Large intestine (tissue), 3 donors: ENCODE measurements around the gene LEMD2. TPM values are rescaled to one million over a fixed set of nuclear protein-coding genes. Genes with fewer than 3 reads are reported as not detected.
A peak's percentile ranks its signal among the peaks of the same experiment; 100 is the strongest.

Source experiments
- DNase-seq, 2 donors: peaks; one replicate each; pipeline versions ENCODE4 v3.0.0 to v3.0.0-alpha.2; 2013
- H3K27ac ChIP-seq: one replicate; pipeline ENCODE4 v1.5.1; 2013; ENCODE audit warnings: low read length
- H3K27me3 ChIP-seq: 2 replicates; pipeline ENCODE4 v1.6.1; 2013; ENCODE audit warnings: low read length; ENCODE audit not compliant: control insufficient read depth, insufficient read depth
- H3K36me3 ChIP-seq: 2 replicates; pipeline ENCODE4 v1.6.1; 2013; ENCODE audit warnings: low read length; ENCODE audit not compliant: control insufficient read depth, insufficient read depth
- H3K4me1 ChIP-seq: one replicate; pipeline ENCODE4 v1.6.1; 2013; ENCODE audit warnings: low read length; ENCODE audit not compliant: control insufficient read depth, insufficient read depth
- H3K4me3 ChIP-seq: one replicate; pipeline ENCODE4 v1.5.1; 2013; ENCODE audit warnings: low read length
- H3K9me3 ChIP-seq: one replicate; pipeline ENCODE4 v1.6.1; 2013; ENCODE audit warnings: mild to moderate bottlenecking, low read depth, low read length, moderate library complexity; ENCODE audit not compliant: control insufficient read depth
- WGBS: methylation state at CpG from one replicate; pipeline ENCODE4 v1.1.5; 2013; ENCODE audit warnings: low lambda C conversion rate; ENCODE audit not compliant: insufficient coverage; 5-methylcytosine and 5-hydroxymethylcytosine counted together
- polyA plus RNA-seq: library from polyadenylated mRNA; unstranded; fragments of 120-200 nt; gene quantifications from one replicate; pipeline ENCODE4 v1.2.1, GENCODE V29; 2013

Gene LEMD2
- polyA plus RNA-seq, 1 donor, result 56.2 TPM

DNA sequence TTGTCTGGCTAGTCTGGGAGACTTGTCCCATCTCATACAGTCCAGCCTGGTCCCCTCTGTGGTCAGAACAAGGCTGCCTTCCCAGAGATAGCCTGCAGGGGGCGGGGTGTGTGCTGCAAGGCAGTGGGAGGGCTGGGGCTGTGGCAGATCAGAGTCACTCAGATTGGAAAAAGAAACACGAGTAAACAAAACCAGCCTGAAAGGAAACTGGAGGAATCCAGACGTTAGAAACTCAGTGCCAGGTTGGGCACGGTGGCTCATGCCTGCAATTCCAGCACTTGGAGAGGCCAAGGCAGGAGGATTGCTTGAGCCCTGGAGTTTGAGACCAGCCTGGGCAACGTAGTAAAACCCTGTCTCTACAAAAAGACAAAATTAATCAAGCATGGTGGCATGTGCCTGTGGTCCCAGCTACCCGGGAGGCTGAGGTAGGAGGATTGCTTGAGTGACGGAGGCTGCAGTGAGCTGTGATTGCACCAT, 20.2 kb downstream of the LEMD2 start:
- Histone ChIP-seq H3K27me3 (no peaks in the 10 kb centered on the region), H3K36me3 (peaks cover 18% of the 10 kb centered on the region), H3K9me3 (no peaks in the 10 kb centered on the region), H3K4me1 (peaks cover 21% of the 10 kb centered on the region), H3K4me3 (no peak overlapping the region), H3K27ac (no peak overlapping the region)
- peak; percentile 59 to 70 for DNase-seq
- WGBS, result no CpG with 5 or more reads among the region's 7 CpGs

DNA sequence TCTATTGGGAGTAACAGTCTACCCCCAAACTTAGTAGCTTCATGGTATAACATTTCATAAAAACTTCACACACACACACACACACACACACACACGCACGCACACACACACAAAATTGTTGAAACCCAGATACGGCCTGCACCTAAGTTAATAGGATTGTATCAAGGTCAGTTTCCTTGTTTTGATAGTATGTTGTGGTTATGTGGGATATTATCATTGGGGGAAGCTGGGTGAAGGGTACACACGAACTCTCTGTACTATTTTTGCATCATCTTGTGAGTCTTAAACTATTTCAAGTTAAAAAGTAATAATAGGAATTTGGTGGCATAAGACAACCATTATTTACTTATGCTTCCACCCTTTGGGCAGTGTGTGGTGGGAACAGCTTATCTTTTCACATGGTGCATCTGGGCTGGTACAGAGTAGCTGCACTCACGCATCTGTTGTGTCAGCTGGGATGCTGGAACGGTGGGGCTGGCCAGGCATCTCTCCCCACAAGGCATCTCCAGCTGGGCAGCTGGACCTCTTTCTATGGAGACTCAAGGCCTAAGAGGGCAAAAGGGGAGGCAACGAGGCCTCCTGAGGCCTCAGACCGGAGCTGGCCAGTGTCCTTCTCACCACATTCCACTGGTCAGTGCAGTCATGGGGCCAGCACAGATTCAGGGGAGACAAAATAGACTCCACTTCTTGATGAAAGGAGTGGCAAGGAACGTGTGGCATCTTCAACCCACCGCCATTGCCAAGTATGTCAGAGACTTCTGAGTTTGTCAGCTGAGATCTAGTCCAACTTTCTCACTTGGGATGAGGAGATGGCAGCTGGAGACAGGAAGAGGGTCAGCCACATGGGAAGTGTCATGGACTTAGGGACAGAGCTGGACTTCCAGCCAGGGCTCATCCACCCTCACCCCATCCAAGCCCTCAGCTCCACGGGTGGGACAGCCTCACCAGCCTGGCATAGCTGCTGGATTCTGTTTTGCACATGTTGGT, 21.7 kb downstream of the LEMD2 start:
- DNase-seq, result no peak
- no peaks in the 10 kb centered on the region for H3K9me3 ChIP-seq
- peaks cover 27% of the 10 kb centered on the region for H3K4me1 ChIP-seq
- H3K4me3 ChIP-seq, result no peak overlapping the region
- no CpG with 5 or more reads among the region's 11 CpGs for WGBS
- peaks cover 4% of the 10 kb centered on the region for H3K36me3 ChIP-seq
- H3K27ac ChIP-seq, result no peak overlapping the region
- H3K27me3 ChIP-seq, result no peaks in the 10 kb centered on the region

DNA sequence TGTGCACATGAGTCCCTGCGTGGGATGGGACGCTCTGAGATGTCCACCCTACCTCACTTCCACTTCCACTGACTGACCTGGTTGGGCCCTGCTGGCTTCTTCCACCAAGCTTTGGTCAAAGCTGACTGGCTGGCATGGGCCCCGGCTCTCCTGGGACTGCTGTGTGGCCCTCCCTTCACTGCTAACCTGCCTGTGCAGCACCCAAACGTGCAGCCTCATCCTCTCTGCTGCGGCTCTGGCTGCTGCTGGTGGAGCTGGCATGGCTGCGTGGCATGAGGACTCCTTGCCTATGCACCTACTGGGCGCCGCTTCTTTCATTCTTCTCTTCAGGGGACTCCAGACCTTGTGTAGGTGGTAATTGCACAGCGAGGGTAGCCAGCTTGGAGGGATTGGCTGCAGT, 23.6 kb downstream of the LEMD2 start:
- Histone ChIP-seq H3K36me3 (no peaks in the 10 kb centered on the region), H3K9me3 (no peaks in the 10 kb centered on the region), H3K4me3 (no peak overlapping the region), H3K4me1 (peaks cover 19% of the 10 kb centered on the region), H3K27ac (no peak overlapping the region), H3K27me3 (no peaks in the 10 kb centered on the region)
- no CpG with 5 or more reads among the region's 9 CpGs for WGBS
- DNase-seq, result no peak

DNA sequence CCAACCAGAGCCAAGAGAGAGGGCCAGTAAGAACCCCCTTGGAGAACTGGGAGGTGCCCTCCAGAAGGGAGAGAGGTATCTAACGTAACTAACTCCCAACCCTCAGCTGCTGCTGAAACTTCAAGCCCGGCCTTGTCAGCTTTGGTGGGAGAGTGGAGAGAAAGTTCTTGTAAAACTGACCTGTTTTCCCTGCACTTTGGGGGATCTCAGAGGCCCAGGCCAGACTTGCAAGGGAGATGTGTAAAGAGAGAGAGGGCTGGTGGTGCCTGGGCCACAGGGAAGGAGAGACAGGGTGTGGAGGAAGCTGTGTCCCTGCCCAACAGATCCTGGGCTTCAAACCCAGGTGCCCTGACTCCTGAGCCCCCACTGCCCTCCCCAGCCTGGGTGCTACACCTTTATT, 24.9 kb downstream of the LEMD2 start:
- Histone ChIP-seq H3K27ac (no peak overlapping the region), H3K27me3 (no peaks in the 10 kb centered on the region), H3K36me3 (no peaks in the 10 kb centered on the region), H3K4me3 (no peak overlapping the region), H3K9me3 (no peaks in the 10 kb centered on the region), H3K4me1 (peaks cover 16% of the 10 kb centered on the region)
- no CpG with 5 or more reads among the region's 2 CpGs for WGBS
- no peak for DNase-seq

DNA sequence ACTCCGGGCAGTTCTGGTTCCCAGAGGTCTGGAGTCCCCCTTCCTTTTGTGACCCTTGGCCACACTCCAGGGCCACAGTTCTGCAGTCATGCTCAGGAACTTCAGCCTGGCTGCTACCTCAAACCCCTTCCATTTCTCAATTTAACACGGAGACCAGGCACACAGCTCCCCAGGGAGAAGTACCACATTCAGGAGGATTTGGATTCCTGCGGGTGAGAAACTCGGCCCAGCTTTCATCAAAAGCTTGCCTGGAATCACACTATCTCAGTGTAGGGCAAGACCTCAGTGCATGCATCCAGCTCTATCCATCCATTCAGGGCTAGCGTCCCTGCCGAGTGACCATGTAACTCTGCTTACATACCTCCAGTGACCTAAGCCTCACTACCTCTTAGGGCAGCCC, 25.4 kb downstream of the LEMD2 start:
- H3K4me1 ChIP-seq, result peaks cover 16% of the 10 kb centered on the region
- H3K4me3 ChIP-seq, result no peak overlapping the region
- no peaks in the 10 kb centered on the region for H3K9me3 ChIP-seq
- no peaks in the 10 kb centered on the region for H3K27me3 ChIP-seq
- H3K36me3 ChIP-seq, result no peaks in the 10 kb centered on the region
- DNase-seq, result no peak
- H3K27ac ChIP-seq, result no peak overlapping the region
- WGBS, result no CpG with 5 or more reads among the region's 6 CpGs

DNA sequence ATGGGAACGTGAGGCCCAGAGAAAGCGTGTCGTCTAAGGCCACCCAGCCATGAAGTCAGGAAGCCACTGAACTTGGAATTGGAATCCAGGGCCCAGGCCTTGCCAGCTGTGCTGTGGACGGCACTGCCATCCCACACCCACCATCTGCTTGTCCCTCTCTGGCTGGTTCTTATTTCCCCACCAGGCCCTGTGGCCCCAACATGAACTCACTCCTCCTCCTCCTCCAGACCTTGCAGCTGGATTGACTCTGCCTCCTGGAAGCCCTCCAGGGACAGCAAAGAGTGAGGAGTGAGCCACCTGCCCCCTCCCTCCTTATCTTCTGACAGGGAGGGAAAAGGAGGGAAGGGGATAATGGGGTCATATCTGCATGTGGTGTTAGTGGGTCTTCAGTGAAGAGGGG, 26.2 kb downstream of the LEMD2 start:
- no peaks in the 10 kb centered on the region for H3K27me3 ChIP-seq
- no peak overlapping the region for H3K4me3 ChIP-seq
- WGBS, result no CpG with 5 or more reads among the region's 4 CpGs
- no peak for DNase-seq
- H3K9me3 ChIP-seq, result no peaks in the 10 kb centered on the region
- H3K4me1 ChIP-seq, result peaks cover 16% of the 10 kb centered on the region
- no peaks in the 10 kb centered on the region for H3K36me3 ChIP-seq
- no peak overlapping the region for H3K27ac ChIP-seq

DNA sequence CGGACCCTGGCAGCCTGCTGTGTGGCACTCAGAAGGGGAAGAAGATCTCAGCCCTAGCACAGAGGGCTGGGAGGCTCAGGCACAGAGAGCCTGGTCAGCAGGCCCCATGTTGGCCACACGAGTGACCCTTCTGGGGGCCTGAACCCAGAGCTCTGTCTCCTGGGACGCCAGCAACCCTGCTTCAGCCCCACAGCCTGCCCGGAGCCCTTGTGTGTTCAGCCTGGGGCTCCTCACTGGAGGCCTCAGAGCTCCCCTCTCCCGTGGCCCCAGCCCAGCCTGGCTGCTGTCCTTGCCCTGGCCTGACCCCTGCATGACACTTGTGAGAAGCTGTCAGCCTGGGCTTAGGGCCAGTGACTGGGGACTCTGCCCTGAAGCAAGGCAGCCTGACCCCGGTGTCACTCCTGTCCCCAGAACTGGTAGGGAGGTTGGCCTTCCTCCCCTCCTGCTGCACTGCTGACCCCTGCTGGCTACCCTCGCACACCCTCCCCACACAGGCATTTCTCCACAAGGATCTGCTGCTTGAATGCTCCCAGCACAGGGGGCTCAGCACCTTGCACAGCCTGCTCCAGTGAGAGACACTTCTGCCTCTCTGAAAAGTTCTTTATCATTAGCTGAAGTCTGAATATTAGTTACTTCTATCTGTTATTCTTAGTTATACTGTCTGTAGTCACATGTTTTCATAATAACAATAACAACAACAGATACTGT, 26.9 kb downstream of the LEMD2 start:
- H3K9me3 ChIP-seq, result no peaks in the 10 kb centered on the region
- WGBS, result no CpG with 5 or more reads among the region's 7 CpGs
- H3K4me1 ChIP-seq, result peaks cover 16% of the 10 kb centered on the region
- no peaks in the 10 kb centered on the region for H3K27me3 ChIP-seq
- peak overlapping the region; percentile 33 for H3K27ac ChIP-seq
- peak; percentile 78 to 81 for DNase-seq
- H3K4me3 ChIP-seq, result no peak overlapping the region
- H3K36me3 ChIP-seq, result no peaks in the 10 kb centered on the region

DNA sequence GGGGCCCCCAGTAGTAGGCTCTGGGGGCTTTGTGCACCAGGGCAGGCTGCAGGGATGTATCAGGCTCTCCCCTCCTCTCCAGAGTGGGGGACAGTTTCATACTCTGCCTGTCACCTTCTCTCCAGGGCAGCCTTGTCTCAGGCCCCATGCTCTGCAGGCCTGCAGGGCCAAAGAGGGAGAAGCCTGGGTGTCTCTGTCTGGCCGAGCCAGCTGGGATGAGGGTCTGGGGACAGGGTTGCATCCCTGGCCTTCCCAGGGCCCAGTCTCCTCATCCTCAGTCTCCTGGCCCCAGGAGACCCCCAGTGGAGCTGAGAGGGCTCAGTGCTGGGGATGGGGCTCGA, 27.4 kb downstream of the LEMD2 start:
- no peaks in the 10 kb centered on the region for H3K9me3 ChIP-seq
- H3K36me3 ChIP-seq, result no peaks in the 10 kb centered on the region
- no peak for DNase-seq
- peak overlapping the region; percentile 33 for H3K27ac ChIP-seq
- H3K27me3 ChIP-seq, result no peaks in the 10 kb centered on the region
- H3K4me3 ChIP-seq, result no peak overlapping the region
- WGBS, result no CpG with 5 or more reads among the region's 2 CpGs
- H3K4me1 ChIP-seq, result peaks cover 16% of the 10 kb centered on the region

DNA sequence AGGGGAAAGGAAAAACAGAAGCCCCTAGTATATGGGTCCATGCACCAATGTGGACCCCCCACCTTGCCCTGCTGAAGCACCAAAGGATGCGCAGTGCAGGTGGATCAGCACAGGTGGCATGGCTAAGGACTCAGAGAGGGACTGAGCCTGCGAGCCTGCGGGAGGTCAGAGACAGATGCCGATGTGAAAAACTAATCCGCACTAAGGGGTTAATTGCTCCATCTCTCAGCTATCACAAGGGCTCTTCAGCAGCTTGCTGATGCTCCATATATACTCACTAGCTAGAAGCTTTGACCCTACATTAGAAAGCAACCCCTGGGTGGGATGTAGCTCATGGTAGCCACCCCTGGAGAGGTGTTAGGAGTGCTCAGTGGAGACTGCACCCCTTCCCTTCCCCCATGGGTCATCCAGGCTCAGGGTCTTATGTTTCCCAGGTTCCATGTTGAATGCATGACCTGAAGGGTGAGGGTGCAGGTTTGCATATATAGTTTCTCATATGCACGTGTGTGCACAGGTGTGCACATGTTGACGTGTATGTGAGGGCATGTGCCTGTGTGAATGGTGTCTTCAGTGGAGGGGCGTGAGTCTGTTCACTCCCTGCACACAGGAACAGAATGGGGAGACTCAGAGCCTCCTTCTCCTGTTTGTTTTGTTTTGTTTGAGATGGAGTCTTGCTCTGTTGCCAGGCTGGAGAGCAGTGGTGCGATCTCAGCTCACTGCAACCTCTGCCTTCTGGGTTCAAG, 28.9 kb downstream of the LEMD2 start:
- H3K4me3 ChIP-seq, result no peak overlapping the region
- no peaks in the 10 kb centered on the region for H3K9me3 ChIP-seq
- no peaks in the 10 kb centered on the region for H3K36me3 ChIP-seq
- no peaks in the 10 kb centered on the region for H3K27me3 ChIP-seq
- DNase-seq, result no peak
- H3K27ac ChIP-seq, result no peak overlapping the region
- WGBS, result no CpG with 5 or more reads among the region's 9 CpGs
- peaks cover 16% of the 10 kb centered on the region for H3K4me1 ChIP-seq

DNA sequence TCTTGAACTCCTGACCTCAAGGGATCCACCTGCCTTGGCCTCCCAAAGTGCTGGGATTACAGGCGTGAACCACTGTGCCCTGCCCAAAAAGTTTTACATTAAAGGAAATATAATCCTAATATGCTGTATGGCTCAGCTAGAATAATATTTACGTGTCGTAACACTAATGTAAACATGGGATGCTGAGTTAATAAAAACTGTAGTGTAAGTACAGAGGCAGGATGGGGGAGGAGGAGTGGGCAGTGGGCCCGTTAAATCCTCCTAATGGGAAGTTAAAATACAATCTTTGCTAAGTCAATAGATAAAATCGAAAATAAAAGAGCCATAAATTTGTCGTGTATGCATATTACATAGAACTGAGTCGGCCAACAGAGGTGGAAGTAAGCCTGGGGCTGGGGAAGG, 30.1 kb downstream of the LEMD2 start:
- Histone ChIP-seq H3K36me3 (no peaks in the 10 kb centered on the region), H3K9me3 (no peaks in the 10 kb centered on the region), H3K4me3 (no peak overlapping the region), H3K27ac (no peak overlapping the region), H3K27me3 (no peaks in the 10 kb centered on the region), H3K4me1 (peaks cover 16% of the 10 kb centered on the region)
- no peak for DNase-seq
- 31% methylated on average over 3 of the region's 7 CpGs for WGBS
